ENCODE measurements around the gene SHISA5.

Gene SHISA5

DNA sequence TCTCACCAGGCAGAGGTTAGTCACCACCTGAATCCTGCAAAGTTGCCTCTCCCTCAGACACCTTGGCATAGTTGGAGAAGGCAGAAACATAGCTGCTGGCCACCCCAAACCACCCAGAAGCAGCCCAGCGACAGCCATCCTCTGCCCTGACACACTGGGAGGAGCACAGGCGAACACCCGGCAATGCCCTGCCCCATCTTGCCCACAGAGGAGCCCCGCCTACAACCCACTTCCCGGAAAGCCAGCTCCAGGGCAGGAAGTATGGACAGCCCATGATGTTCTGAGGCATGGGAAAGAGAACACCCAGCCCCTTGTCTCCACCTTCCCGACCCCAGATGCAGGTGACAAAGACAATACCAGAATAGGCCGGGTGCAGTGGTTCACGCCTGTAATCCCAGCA lies 12.6 kb upstream of the SHISA5 start:
- Histone ChIP-seq H3K27ac (replicated peaks) (no peak overlapping the region), H3K4me3 (replicated peaks; ENCODE audit: insufficient read depth, low read length) (no peak overlapping the region), H3K27me3 (ENCODE audit: insufficient read depth, poor library complexity, severe bottlenecking) (no peaks in the 10 kb centered on the region)
- no peak for TF ChIP-seq REST (IDR thresholded peaks at IDR 0.05; ENCODE audit: insufficient replicate concordance, low read depth)
- DNase-seq (ENCODE audit: low read depth in 1 of 2, low spot score in 1 of 2), result no peak

GRCh38 chr3:48514431-48515227 lies 10.7 kb upstream of the SHISA5 start:
- no peak for DNase-seq (ENCODE audit: low read depth in 1 of 2, low spot score in 1 of 2)
- TF ChIP-seq, protein P1, sequence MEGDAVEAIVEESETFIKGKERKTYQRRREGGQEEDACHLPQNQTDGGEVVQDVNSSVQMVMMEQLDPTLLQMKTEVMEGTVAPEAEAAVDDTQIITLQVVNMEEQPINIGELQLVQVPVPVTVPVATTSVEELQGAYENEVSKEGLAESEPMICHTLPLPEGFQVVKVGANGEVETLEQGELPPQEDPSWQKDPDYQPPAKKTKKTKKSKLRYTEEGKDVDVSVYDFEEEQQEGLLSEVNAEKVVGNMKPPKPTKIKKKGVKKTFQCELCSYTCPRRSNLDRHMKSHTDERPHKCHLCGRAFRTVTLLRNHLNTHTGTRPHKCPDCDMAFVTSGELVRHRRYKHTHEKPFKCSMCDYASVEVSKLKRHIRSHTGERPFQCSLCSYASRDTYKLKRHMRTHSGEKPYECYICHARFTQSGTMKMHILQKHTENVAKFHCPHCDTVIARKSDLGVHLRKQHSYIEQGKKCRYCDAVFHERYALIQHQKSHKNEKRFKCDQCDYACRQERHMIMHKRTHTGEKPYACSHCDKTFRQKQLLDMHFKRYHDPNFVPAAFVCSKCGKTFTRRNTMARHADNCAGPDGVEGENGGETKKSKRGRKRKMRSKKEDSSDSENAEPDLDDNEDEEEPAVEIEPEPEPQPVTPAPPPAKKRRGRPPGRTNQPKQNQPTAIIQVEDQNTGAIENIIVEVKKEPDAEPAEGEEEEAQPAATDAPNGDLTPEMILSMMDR (IDR thresholded peaks at IDR 0.05; ENCODE audit: insufficient read depth, low read length), result no peak
- TF ChIP-seq POLR2AphosphoS5 (IDR thresholded peaks at IDR 0.05; ENCODE audit: low read depth) (no peak), REST (IDR thresholded peaks at IDR 0.05; ENCODE audit: insufficient replicate concordance, low read depth) (no peak), GABPA (IDR thresholded peaks at IDR 0.05; ENCODE audit: low read depth) (no peak), SPI1 (IDR thresholded peaks at IDR 0.05; ENCODE audit: borderline replicate concordance, low read depth) (no peak)
- H3K27ac ChIP-seq (replicated peaks), result no peak overlapping the region
- no peaks in the 10 kb centered on the region for H3K27me3 ChIP-seq (ENCODE audit: insufficient read depth, poor library complexity, severe bottlenecking)
- no peak overlapping the region for H3K4me3 ChIP-seq (replicated peaks; ENCODE audit: insufficient read depth, low read length)

DNA sequence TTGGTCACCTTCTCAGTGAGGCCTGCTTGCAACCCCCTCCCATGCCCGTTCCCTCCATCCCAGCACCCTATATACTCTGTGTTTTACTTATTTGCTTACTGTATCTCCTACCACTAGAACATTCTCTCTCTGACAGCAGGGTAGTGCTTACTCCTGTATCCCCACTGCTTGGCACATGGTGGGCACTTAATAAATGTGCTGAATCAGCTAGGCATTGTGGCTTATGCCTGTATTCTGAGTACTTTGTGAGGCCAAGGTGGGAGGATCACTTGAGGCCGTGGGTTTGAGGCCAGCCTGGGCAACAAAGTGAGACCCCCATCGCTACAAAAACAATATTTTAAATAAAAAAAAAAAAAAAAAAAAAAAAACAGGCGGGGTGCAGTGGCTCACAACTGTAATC lies 7.6 kb upstream of the SHISA5 start:
- H3K4me3 ChIP-seq (replicated peaks; ENCODE audit: insufficient read depth, low read length), result no peak overlapping the region
- no peaks in the 10 kb centered on the region for H3K27me3 ChIP-seq (ENCODE audit: insufficient read depth, poor library complexity, severe bottlenecking)
- TF ChIP-seq, protein P1 (IDR thresholded peaks at IDR 0.05; ENCODE audit: insufficient read depth, low read length), result no peak
- TF ChIP-seq SPI1 (IDR thresholded peaks at IDR 0.05; ENCODE audit: borderline replicate concordance, low read depth) (no peak), REST (IDR thresholded peaks at IDR 0.05; ENCODE audit: insufficient replicate concordance, low read depth) (no peak), POLR2AphosphoS5 (IDR thresholded peaks at IDR 0.05; ENCODE audit: low read depth) (no peak), GABPA (IDR thresholded peaks at IDR 0.05; ENCODE audit: low read depth) (no peak)
- no peak overlapping the region for H3K27ac ChIP-seq (replicated peaks)
- DNase-seq (ENCODE audit: low read depth in 1 of 2, low spot score in 1 of 2), result no peak
